Right ventricle myocardium superior (tissue), 1 donor: ENCODE measurements around the gene ZNF680. TPM values are rescaled to one million over a fixed set of nuclear protein-coding genes. Genes with fewer than 3 reads are reported as not detected.

ENCODE experiments used
- ATAC-seq: fragments of 200-7000 bp; cut with Tn5 transposase; one replicate; pipeline ENCODE4 v1.9.1; 2020; ENCODE audit warnings: mild to moderate bottlenecking; ENCODE audit not compliant: poor library complexity
- DNase-seq: peaks from one replicate; pipeline ENCODE4 v3.0.0-alpha.2; 2020
- intact Hi-C: fragments of 100-400 bp; cut with DNase I; formaldehyde crosslinking; loops from one replicate; pipeline ENCODE4 v1.11.2; 2022
- total RNA-seq: library from RNA; stranded (reverse); fragmentation: NEBNext Ultra II Directional; extraction: Animal tissue kit (Norgen Biotek cat#: 25700); gene quantifications from one replicate; pipeline ENCODE4 v1.2.1, GENCODE V29; 2021
- donor health status: DM: no; HTN: yes; CAD: no; lungs with severe emphysema.

ZNF680 gene
- total RNA-seq, 1 donor from 2014 or later = 18.3 TPM

DNA sequence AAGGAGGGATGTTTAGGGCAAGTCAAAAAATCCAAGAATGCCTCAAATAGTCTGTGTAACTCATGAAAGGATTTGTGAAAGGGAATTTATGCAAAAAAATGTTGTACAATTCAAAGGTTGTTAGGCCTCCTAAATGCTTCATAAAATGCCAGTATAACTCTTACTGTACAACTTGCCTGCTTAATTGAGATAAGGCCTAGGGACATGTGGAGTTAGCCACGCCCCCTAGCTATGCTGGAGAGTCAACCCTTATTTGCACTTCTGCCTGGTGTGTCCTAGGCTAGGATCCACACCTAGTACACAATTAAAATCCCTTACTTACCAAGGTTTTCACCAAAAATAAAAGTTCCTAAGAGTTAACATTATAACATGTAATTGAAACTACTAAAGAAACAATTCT, 77.2 kb downstream of the ZNF680 start:
- ATAC-seq = no peak
- DNase-seq = no peak
- intact Hi-C loops = no loop called here

Other genes starting within 250 kb of the ZNF680 start
- gene ZNF736, start 249.1 kb downstream of the ZNF680 start, total RNA-seq = 3.8 TPM
- 0.94 TPM for gene ZNF107, start 103.1 kb upstream of the ZNF680 start, total RNA-seq
- gene ZNF138, start 231.4 kb upstream of the ZNF680 start, total RNA-seq = 4.8 TPM